H1 (cell line): ENCODE results near the gene SUSD1. TPM values are rescaled to one million over a fixed set of nuclear protein-coding genes. Genes with fewer than 3 reads are reported as not detected.

Experiments used
- CTCF ChIA-PET: fragments of 300-600 bp; sonication (Branson Sonifier 250); formaldehyde crosslinking; loops from one replicate; lab custom pipeline; 2021; ENCODE audit not compliant: partially characterized antibody; lab: Charles Lee
- POLR2A ChIA-PET: fragments of 300-600 bp; sonication (Branson Sonifier 250); formaldehyde crosslinking; loops from one replicate; lab custom pipeline; 2021; ENCODE audit warnings: inconsistent platforms; ENCODE audit not compliant: partially characterized antibody; lab: Charles Lee
- DNase-seq, 2 experiments: peaks; one replicate each; pipeline versions ENCODE4 v3.0.0 to v3.0.0-alpha.2; 2010 to 2022; ENCODE audit warnings: low spot score in 2 of 2, low read depth in 1 of 2, mixed read lengths in 1 of 2
- FAIRE-seq: peaks from 2 replicates; lab custom pipeline; 2011; peaks lifted over from hg19 to GRCh38; lab: Jason Lieb, UNC
- H2AFZ ChIP-seq: 2 replicates; pipeline ENCODE4 v1.8.1; 2012; ENCODE audit warnings: low read length, inconsistent platforms
- H2AK5ac ChIP-seq: 2 replicates; pipeline ENCODE4 v1.6.1; 2013; ENCODE audit warnings: low read depth, low read length
- H2BK120ac ChIP-seq: replicated peaks from 2 replicates; pipeline ENCODE3; 2013; ENCODE audit warnings: low read depth, low read length, inconsistent platforms
- H2BK12ac ChIP-seq: 2 replicates; pipeline ENCODE4 v1.6.1; 2013; ENCODE audit warnings: low read depth, low read length
- H2BK15ac ChIP-seq: 2 replicates; pipeline ENCODE4 v1.6.1; 2013; ENCODE audit warnings: low read length
- H2BK20ac ChIP-seq: 2 replicates; pipeline ENCODE4 v1.6.1; 2013; ENCODE audit warnings: low read length
- H2BK5ac ChIP-seq: 2 replicates; pipeline ENCODE4 v1.6.1; 2013; ENCODE audit warnings: low read depth, low read length
- H3K14ac ChIP-seq: 2 replicates; pipeline ENCODE4 v1.6.1; 2013; ENCODE audit warnings: inconsistent platforms; ENCODE audit not compliant: insufficient read length
- H3K18ac ChIP-seq: 2 replicates; pipeline ENCODE4 v1.6.1; 2013; ENCODE audit warnings: low read length; ENCODE audit errors: extremely low read depth
- H3K23ac ChIP-seq: 2 replicates; pipeline ENCODE4 v1.6.1; 2013; ENCODE audit warnings: inconsistent platforms; ENCODE audit not compliant: insufficient read length
- H3K23me2 ChIP-seq: 2 replicates; pipeline ENCODE4 v1.6.1; 2013; ENCODE audit warnings: low read depth, low read length
- H3K27ac ChIP-seq: 2 replicates; pipeline ENCODE4 v1.6.1; 2011; ENCODE audit warnings: low read depth, low read length, inconsistent platforms
- H3K27me3 ChIP-seq, 4 experiments: replicated peaks in 1 of 4; 1 replicate in 1 of 4; 2 replicates in 3 of 4; pipeline versions ENCODE4 v1.6.1 to v1.8.1; 2011 to 2013; ENCODE audit warnings: low read length in 3 of 4, mild to moderate bottlenecking in 3 of 4, inconsistent platforms in 2 of 4, mixed read lengths in 2 of 4, moderate library complexity in 1 of 4; ENCODE audit not compliant: control insufficient read depth in 3 of 4, insufficient read depth in 3 of 4; ENCODE audit errors: extremely low read depth in 1 of 4
- H3K36me3 ChIP-seq, 4 experiments: 2 replicates each; pipeline versions ENCODE4 v1.6.1 to v1.8.1; 2011 to 2013; ENCODE audit warnings: mild to moderate bottlenecking in 4 of 4, low read length in 3 of 4, moderate library complexity in 2 of 4, control low read depth in 1 of 4, inconsistent platforms in 1 of 4; ENCODE audit not compliant: insufficient read depth in 4 of 4, control insufficient read depth in 2 of 4
- H3K4ac ChIP-seq: replicated peaks from 2 replicates; pipeline ENCODE3; 2013; ENCODE audit warnings: low read length, low read depth, mixed read lengths, inconsistent platforms; ENCODE audit not compliant: insufficient read length
- H3K4me1 ChIP-seq, 4 experiments: replicated peaks in 1 of 4; 1 replicate in 1 of 4; 2 replicates in 3 of 4; pipeline versions ENCODE4 v1.6.1 to v1.8.1; 2011 to 2013; ENCODE audit warnings: low read length in 3 of 4, inconsistent platforms in 2 of 4, mixed read lengths in 1 of 4; ENCODE audit not compliant: insufficient read depth in 4 of 4, control insufficient read depth in 3 of 4
- H3K4me2 ChIP-seq, 2 experiments: 2 replicates each; pipeline versions ENCODE4 v1.6.1 to v1.8.1; 2011 to 2013; ENCODE audit warnings: low read depth in 2 of 2, low read length in 2 of 2, control low read depth in 1 of 2, inconsistent platforms in 1 of 2, mild to moderate bottlenecking in 1 of 2; ENCODE audit not compliant: insufficient read depth in 1 of 2
- H3K4me3 ChIP-seq, 4 experiments: fragments of 200-600, 300-600 bp in 1 of 4; sonication (generic), shearing (Covaris generic), sonication (Bioruptor Twin) in 1 of 4; 2 replicates each; pipeline versions ENCODE4 v1.5.1 to v1.8.1; 2011 to 2016; ENCODE audit warnings: low read length in 4 of 4, low read depth in 3 of 4, control low read depth in 2 of 4, inconsistent platforms in 2 of 4, mild to moderate bottlenecking in 2 of 4, mixed read lengths in 1 of 4, moderate library complexity in 1 of 4; ENCODE audit not compliant: insufficient read depth in 2 of 4; ENCODE audit errors: extremely low read depth in 1 of 4
- H3K56ac ChIP-seq: replicated peaks from 2 replicates; pipeline ENCODE3; 2013; ENCODE audit warnings: low read depth, mild to moderate bottlenecking, mixed read lengths, low read length, inconsistent platforms; ENCODE audit not compliant: insufficient read length
- H3K79me1 ChIP-seq: 2 replicates; pipeline ENCODE4 v1.6.1; 2013; ENCODE audit warnings: low read depth, low read length, control low read depth
- H3K79me2 ChIP-seq, 2 experiments: 2 replicates each; pipeline versions ENCODE4 v1.6.1 to v1.8.1; 2012 to 2013; ENCODE audit warnings: low read length in 2 of 2, mild to moderate bottlenecking in 2 of 2, inconsistent platforms in 1 of 2; ENCODE audit not compliant: insufficient read depth in 2 of 2, control insufficient read depth in 1 of 2
- H3K9ac ChIP-seq, 4 experiments: replicated peaks in 1 of 4; 1 replicate in 1 of 4; 2 replicates in 3 of 4; pipeline versions ENCODE4 v1.6.1 to v1.8.1; 2011 to 2013; ENCODE audit warnings: low read depth in 3 of 4, low read length in 3 of 4, control low read depth in 2 of 4, mild to moderate bottlenecking in 2 of 4, moderate library complexity in 2 of 4, inconsistent platforms in 1 of 4; ENCODE audit errors: extremely low read depth in 1 of 4
- H3K9me3 ChIP-seq, 2 experiments: 2 replicates each; pipeline versions ENCODE4 v1.6.1 to v1.8.1; 2012 to 2013; ENCODE audit warnings: mild to moderate bottlenecking in 2 of 2, moderate library complexity in 2 of 2, control low read depth in 1 of 2, inconsistent platforms in 1 of 2, low read depth in 1 of 2, low read length in 1 of 2, mixed read lengths in 1 of 2; ENCODE audit not compliant: insufficient read depth in 2 of 2
- H4K20me1 ChIP-seq, 2 experiments: replicated peaks in 1 of 2; 2 replicates each; pipeline versions ENCODE3 to v1.8.1; 2011 to 2013; ENCODE audit warnings: inconsistent platforms in 2 of 2, low read length in 2 of 2, mild to moderate bottlenecking in 1 of 2; ENCODE audit not compliant: insufficient read depth in 2 of 2, control insufficient read depth in 1 of 2
- H4K5ac ChIP-seq: 2 replicates; pipeline ENCODE4 v1.6.1; 2013; ENCODE audit warnings: low read length, low read depth, mixed read lengths, inconsistent platforms; ENCODE audit not compliant: insufficient read length
- H4K8ac ChIP-seq: 2 replicates; pipeline ENCODE4 v1.8.0; 2013; ENCODE audit warnings: mild to moderate bottlenecking, moderate library complexity, low read length, inconsistent platforms; ENCODE audit not compliant: insufficient read depth; ENCODE audit errors: extremely low read depth
- H4K91ac ChIP-seq: replicated peaks from 2 replicates; pipeline ENCODE3; 2013; ENCODE audit warnings: low read length, mixed read lengths, inconsistent platforms; ENCODE audit not compliant: insufficient read length
- CEBPB ChIP-seq: IDR thresholded peaks from 2 replicates; pipeline ENCODE4 v1.6.1; 2012; ENCODE audit warnings: low read depth, low read length
- KDM1A ChIP-seq: fragments of 200-600, 300-600 bp; sonication (generic); IDR thresholded peaks from 2 replicates; pipeline ENCODE4 v1.7.1; 2016; ENCODE audit warnings: mild to moderate bottlenecking, low read length, borderline replicate concordance
- MAFK ChIP-seq: IDR thresholded peaks from 2 replicates; pipeline ENCODE4 v1.6.1; 2012; ENCODE audit warnings: low read depth, mild to moderate bottlenecking, improper control_type of control experiment, low read length
- SP4 ChIP-seq: IDR thresholded peaks from 2 replicates; pipeline ENCODE4 v1.6.1; 2012; ENCODE audit warnings: low read length, inconsistent platforms
- SRF ChIP-seq: IDR thresholded peaks from 2 replicates; pipeline ENCODE4 v1.6.1; 2011; ENCODE audit warnings: mild to moderate bottlenecking, low read depth, low read length, moderate library complexity
- TAF7 ChIP-seq: optimal IDR thresholded peaks from 2 replicates; pipeline ENCODE3; 2011; ENCODE audit warnings: low read depth, mild to moderate bottlenecking, inconsistent platforms, low read length, moderate library complexity, borderline replicate concordance
- TBP ChIP-seq: IDR thresholded peaks from 2 replicates; pipeline ENCODE4 v1.6.1; 2011; ENCODE audit warnings: low read depth, low read length, improper control_type of control experiment
- YY1 ChIP-seq: IDR thresholded peaks from 2 replicates; pipeline ENCODE4 v1.6.1; 2011; ENCODE audit warnings: low read depth, mild to moderate bottlenecking, low read length
- ZNF274 ChIP-seq: IDR thresholded peaks from 2 replicates; pipeline ENCODE4 v1.7.0; 2012; ENCODE audit warnings: low read length, borderline replicate concordance; ENCODE audit errors: extremely low read depth
- WGBS, 2 experiments: shearing (Covaris generic) in 1 of 2; methylation state at CpG; one replicate each; pipeline versions ENCODE4 v1.1.6 to v1.1.7; 2013 to 2015; ENCODE audit warnings: low lambda C conversion rate in 2 of 2, mixed read lengths in 2 of 2, inconsistent platforms in 1 of 2, low coverage in 1 of 2, missing lambda C conversion rate in 1 of 2; ENCODE audit not compliant: insufficient replicate concordance in 2 of 2, insufficient coverage in 1 of 2, insufficient read length in 1 of 2; ENCODE audit errors: extremely low coverage in 1 of 2, missing lambda C conversion rate in 1 of 2; 5-methylcytosine and 5-hydroxymethylcytosine counted together
- polyA plus RNA-seq, 7 experiments: library from polyadenylated mRNA; depleted of rRNA in 3 of 7; stranded (reverse) in 5 of 7; unstranded in 2 of 7; fragments of >200 nt in 5 of 7; fragments of 200-250 nt in 2 of 7; gene quantifications; 1 replicate in 5 of 7; 2 replicates in 1 of 7; 4 replicates in 1 of 7; pipeline versions ENCODE4 v1.2.1 to v1.2.3, GENCODE V29; 2011 to 2013; ENCODE audit warnings: missing spikeins in 2 of 7, mixed read lengths in 2 of 7
- total RNA-seq: library from RNA; stranded (reverse); fragmentation: NEBNext Ultra II Directional; extraction: Animal tissue kit (Norgen Biotek cat#: 25700); gene quantifications from 2 replicates; pipeline ENCODE4 v1.2.1, GENCODE V29; 2021
- TF ChIP-seq, protein P1 (sequence below): IDR thresholded peaks from 2 replicates; pipeline ENCODE4 v1.6.1; 2012; ENCODE audit warnings: low read length, inconsistent platforms

Gene SUSD1
- total and polyA plus RNA-seq, 2 of the 8 experiments (the other 6 are each of a cell fraction or from before 2014, with no cell fraction given): 2.8 to 7.2 TPM

GRCh38 chr9:112193572-112194288 is 18.6 kb upstream of the SUSD1 start:
- no peak for FAIRE-seq
- H3K18ac ChIP-seq: no peak overlapping the region
- H3K36me3 ChIP-seq: no peaks in the 10 kb centered on the region
- no peak overlapping the region for H3K27ac ChIP-seq
- H2AFZ ChIP-seq: no peak overlapping the region
- no peak overlapping the region for H2BK12ac ChIP-seq
- DNase-seq: no peak
- H3K4me3 ChIP-seq: no peak overlapping the region
- H3K27me3 ChIP-seq: peaks cover 0 to 2% (median 0%) of the 10 kb centered on the region in 4 experiments; a peak in 2 of 7 replicates
- 48% methylated on average over 6 of the region's 6 CpGs; no CpG with 5 or more reads in 1 of the 2 experiments for WGBS, 2 experiments
- no peak overlapping the region for H3K14ac ChIP-seq
- H3K4ac ChIP-seq: no peak overlapping the region
- no peaks in the 10 kb centered on the region for H3K23me2 ChIP-seq
- H3K4me1 ChIP-seq: peaks cover 0 to 5% (median 3%) of the 10 kb centered on the region in 4 experiments; a peak in 4 of 7 replicates
- no peak overlapping the region for H4K8ac ChIP-seq
- H3K23ac ChIP-seq: no peak overlapping the region
- no peak overlapping the region for H2BK20ac ChIP-seq
- no peak overlapping the region for H2BK120ac ChIP-seq
- no peak overlapping the region for H2BK5ac ChIP-seq
- H4K20me1 ChIP-seq: no peaks in the 10 kb centered on the region
- H3K4me2 ChIP-seq: peak overlapping the region in 1 of 2 experiments; percentile 2; a peak in 1 of 4 replicates
- no peak overlapping the region for H4K5ac ChIP-seq
- H2BK15ac ChIP-seq: peak overlapping the region; percentile 74; the same call in 1 of the 2 replicates
- no peaks in the 10 kb centered on the region for H3K79me1 ChIP-seq
- POLR2A ChIA-PET: interaction anchor here (0.6 to 1.1 kb wide), 3 partner anchors 14 to 19 kb away, joined by 3 to 5 read pairs (median 4); no protein-coding TSS in a partner anchor
- H2AK5ac ChIP-seq: no peak overlapping the region
- no peaks in the 10 kb centered on the region for H3K9me3 ChIP-seq
- H3K9ac ChIP-seq: no peak overlapping the region
- no peaks in the 10 kb centered on the region for H3K79me2 ChIP-seq
- no peak overlapping the region for H3K56ac ChIP-seq
- CTCF ChIA-PET: interaction anchor here (1.2 to 1.7 kb wide), 4 partner anchors 9 to 173 kb away, joined by 3 to 7 read pairs (median 4); no protein-coding TSS in a partner anchor
- H4K91ac ChIP-seq: no peak overlapping the region
- TF ChIP-seq, protein P1, sequence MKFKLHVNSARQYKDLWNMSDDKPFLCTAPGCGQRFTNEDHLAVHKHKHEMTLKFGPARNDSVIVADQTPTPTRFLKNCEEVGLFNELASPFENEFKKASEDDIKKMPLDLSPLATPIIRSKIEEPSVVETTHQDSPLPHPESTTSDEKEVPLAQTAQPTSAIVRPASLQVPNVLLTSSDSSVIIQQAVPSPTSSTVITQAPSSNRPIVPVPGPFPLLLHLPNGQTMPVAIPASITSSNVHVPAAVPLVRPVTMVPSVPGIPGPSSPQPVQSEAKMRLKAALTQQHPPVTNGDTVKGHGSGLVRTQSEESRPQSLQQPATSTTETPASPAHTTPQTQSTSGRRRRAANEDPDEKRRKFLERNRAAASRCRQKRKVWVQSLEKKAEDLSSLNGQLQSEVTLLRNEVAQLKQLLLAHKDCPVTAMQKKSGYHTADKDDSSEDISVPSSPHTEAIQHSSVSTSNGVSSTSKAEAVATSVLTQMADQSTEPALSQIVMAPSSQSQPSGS: no peak
- TF ChIP-seq TBP (no peak), ZNF274 (no peak), SRF (no peak), YY1 (no peak), SP4 (no peak), TAF7 (no peak), MAFK (no peak), KDM1A (no peak), CEBPB (no peak)
